RWPE1 (cell line): ENCODE results near the gene RASGEF1B.

Source experiments
- CTCF ChIA-PET: fragments of 350-600 bp; sonication (Branson Sonifier 250); formaldehyde crosslinking; extraction: SDS; loops from one replicate; lab custom pipeline; 2021; lab: Yijun Ruan, JAX
- POLR2A ChIA-PET: fragments of 400-600 bp; formaldehyde crosslinking; extraction: SDS; loops from one replicate; lab custom pipeline; 2020; ENCODE audit warnings: antibody characterized with exemption; ENCODE audit not compliant: low non-redundant PET; lab: Yijun Ruan, JAX
- DNase-seq: peaks from one replicate; pipeline ENCODE4 v3.0.0; 2012; ENCODE audit warnings: low spot score
- H3K27ac ChIP-seq: fragments of 450-650 bp; 2 replicates; pipeline ENCODE4 v1.5.1; 2017
- TF ChIP-seq, protein P1 (sequence below): fragments of 450-650 bp; conservative IDR thresholded peaks from 2 replicates; pipeline ENCODE4 v1.5.1; 2017; ENCODE audit warnings: low read depth, mild to moderate bottlenecking

RASGEF1B gene

DNA sequence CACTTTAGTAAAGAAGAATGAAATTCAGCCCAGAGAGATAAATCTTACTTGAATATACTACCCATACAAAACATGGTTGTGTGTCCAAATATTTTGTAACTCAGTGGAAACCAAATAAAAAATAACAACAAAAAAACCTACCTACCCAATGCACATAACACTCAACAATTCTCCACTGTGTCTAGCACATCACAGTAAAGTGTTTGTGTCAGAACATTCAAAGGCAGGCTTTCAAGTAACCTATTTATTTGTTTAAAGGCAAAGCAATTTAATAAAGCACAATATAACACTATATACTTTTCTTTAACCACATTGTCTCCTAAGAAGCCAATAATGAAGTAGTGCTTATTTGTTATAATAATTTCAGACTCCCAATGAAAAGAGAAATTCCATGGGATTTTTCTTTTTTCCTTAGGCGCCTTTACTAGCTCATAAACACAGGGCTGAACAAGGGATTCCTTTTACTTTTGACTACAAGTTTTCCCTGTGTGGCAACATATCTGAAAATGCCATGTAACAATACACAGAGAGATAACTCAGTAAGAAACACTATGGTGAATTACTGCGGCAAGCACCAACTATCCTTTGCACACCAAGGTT lies 13.7 kb downstream of the RASGEF1B start:
- H3K27ac ChIP-seq: no peak overlapping the region
- no peak for DNase-seq
- CTCF ChIA-PET: interaction anchor here (1.8 kb wide), 1 partner anchor 9 kb away, joined by 5 read pairs; no protein-coding TSS in a partner anchor
- TF ChIP-seq, protein P1, sequence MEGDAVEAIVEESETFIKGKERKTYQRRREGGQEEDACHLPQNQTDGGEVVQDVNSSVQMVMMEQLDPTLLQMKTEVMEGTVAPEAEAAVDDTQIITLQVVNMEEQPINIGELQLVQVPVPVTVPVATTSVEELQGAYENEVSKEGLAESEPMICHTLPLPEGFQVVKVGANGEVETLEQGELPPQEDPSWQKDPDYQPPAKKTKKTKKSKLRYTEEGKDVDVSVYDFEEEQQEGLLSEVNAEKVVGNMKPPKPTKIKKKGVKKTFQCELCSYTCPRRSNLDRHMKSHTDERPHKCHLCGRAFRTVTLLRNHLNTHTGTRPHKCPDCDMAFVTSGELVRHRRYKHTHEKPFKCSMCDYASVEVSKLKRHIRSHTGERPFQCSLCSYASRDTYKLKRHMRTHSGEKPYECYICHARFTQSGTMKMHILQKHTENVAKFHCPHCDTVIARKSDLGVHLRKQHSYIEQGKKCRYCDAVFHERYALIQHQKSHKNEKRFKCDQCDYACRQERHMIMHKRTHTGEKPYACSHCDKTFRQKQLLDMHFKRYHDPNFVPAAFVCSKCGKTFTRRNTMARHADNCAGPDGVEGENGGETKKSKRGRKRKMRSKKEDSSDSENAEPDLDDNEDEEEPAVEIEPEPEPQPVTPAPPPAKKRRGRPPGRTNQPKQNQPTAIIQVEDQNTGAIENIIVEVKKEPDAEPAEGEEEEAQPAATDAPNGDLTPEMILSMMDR: no peak
- POLR2A ChIA-PET: no interaction called here

DNA sequence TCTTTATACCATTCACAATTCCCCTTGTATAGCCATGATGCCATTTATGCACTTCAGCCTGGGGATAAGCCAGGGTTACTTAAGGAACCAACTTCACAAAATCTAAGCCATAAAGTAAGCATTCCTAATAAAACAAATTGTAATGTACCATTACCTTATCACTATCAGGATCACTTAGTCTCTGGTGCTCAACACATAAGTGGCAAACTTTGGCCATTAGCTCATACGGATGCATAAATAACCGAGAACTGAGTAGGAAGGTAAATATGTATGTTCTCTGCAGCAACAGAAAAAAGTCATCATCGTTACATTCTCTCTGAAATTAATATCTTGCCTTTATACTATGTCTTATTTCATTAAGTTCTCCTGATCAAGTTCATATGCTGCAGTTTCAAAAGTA lies 14.4 kb downstream of the RASGEF1B start:
- TF ChIP-seq, protein P1: no peak
- CTCF ChIA-PET: no interaction called here

DNA sequence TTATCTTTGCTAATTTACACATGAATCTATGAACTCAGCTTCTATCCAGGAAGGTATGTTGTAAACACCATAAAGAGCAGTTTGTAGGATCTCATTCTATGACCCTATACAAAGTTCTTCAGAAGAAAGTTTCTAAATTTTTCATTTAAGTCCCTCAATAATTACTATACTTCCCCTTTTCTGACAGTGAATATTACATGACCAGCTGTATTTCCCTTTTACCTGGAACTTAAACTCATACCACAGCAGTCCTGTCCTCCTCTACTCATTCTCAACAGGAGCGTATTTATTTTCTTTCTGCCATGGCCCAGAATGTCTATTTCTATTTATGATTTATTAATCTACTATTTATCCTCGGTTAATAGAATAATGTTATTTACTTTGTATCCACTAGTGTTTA lies 15.8 kb downstream of the RASGEF1B start:
- ChIA-PET CTCF (no interaction called here), POLR2A (no interaction called here)
- TF ChIP-seq, protein P1: no peak
- no peak for DNase-seq
- no peak overlapping the region for H3K27ac ChIP-seq

More for the DNA sequence above, 14.4 kb downstream of the RASGEF1B start:
- no peak for DNase-seq
- POLR2A ChIA-PET: no interaction called here
- H3K27ac ChIP-seq: no peak overlapping the region

DNA sequence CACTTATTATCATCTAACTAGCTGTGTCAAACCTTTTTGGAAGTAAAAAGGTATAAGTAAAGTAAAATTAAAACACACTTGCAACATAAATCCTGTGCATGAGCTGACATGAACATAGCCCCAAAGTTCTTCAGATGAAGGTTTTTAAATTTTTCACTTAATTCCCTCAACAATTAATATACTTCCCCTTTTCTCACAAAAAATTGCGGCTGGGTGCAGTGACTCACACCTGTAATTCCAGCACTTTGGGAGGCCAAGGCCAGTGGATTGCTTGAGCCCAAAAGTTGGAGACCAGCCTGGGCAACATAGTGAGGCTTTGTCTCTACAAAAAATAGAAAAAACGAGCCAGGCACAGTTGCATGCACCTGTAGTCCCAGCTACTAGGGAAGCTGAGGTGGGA lies 16.8 kb downstream of the RASGEF1B start:
- no peak for DNase-seq
- TF ChIP-seq, protein P1: no peak
- H3K27ac ChIP-seq: peak overlapping the region; percentile 65
- POLR2A ChIA-PET: no interaction called here
- CTCF ChIA-PET: interaction anchor here (0.6 to 2.1 kb wide), 2 partner anchors 12 to 719 kb away, joined by 4 to 8 read pairs; no protein-coding TSS in a partner anchor

DNA sequence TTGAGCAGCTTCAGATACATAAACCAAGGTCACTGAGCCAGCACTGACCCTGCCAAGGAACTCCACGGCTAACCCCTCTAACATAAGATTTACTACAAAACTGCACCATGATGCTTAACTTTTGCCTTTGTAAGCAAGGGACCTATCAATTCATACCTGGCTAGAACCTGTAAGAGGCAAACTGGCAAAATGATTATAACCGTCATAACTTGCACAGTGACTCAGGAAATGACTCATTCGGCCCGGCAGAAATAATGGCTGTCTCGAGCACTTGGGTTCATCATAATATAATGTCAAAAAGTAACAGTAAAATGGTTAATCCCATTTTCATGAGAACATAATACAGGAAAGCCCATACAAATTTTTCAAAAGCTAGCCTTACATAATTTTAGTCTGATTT lies 17.2 kb downstream of the RASGEF1B start:
- peak; percentile 63 for DNase-seq
- POLR2A ChIA-PET: no interaction called here
- no peak overlapping the region for H3K27ac ChIP-seq
- TF ChIP-seq, protein P1: no peak
- CTCF ChIA-PET: interaction anchor here (0.5 to 2.1 kb wide), 3 partner anchors 9 to 720 kb away, joined by 3 to 8 read pairs (median 4); no protein-coding TSS in a partner anchor

DNA sequence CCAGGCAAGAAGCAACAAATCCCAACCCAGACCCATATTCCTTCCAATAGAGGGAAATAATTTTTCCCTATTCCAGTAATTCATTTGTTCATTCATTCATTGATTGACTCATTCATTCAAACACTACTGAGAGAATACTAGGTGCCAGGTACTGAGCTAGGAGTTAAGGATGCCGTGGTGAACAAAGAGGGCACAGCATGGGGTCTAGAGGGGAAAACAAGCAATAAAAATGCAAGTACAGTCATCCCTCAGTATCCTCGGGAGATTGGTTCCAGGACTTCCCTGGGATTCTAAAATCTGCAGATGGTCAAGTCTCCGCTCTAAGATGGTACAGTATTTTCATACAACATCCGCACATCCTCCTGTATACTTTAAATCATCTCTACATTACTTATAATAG lies 18.7 kb downstream of the RASGEF1B start:
- POLR2A ChIA-PET: no interaction called here
- no peak overlapping the region for H3K27ac ChIP-seq
- CTCF ChIA-PET: interaction anchor here (2.1 kb wide), 1 partner anchor 14 kb away, joined by 8 read pairs; no protein-coding TSS in a partner anchor
- TF ChIP-seq, protein P1: no peak
- no peak for DNase-seq
